Loucy (cell line): ENCODE measurements around the gene DDX39A.

ENCODE experiments used
- H2AFZ ChIP-seq: fragments of 200-600 bp; sonication (generic); 2 replicates; pipeline ENCODE4 v1.6.0; 2016; ENCODE audit warnings: antibody characterized with exemption, mild to moderate bottlenecking, low read length, moderate library complexity
- H3F3A ChIP-seq: fragments of 200-600 bp; 2 replicates; pipeline ENCODE4 v1.6.0; 2016; ENCODE audit warnings: antibody characterized with exemption, low read depth, mild to moderate bottlenecking
- H3K27me3 ChIP-seq: fragments of 200-600 bp; sonication (generic); 2 replicates; pipeline ENCODE4 v1.6.1; 2014; ENCODE audit warnings: low read length, mild to moderate bottlenecking; ENCODE audit not compliant: insufficient read depth, poor library complexity, severe bottlenecking
- H3K36me3 ChIP-seq: fragments of 200-600 bp; sonication (generic); 2 replicates; pipeline ENCODE4 v1.6.1; 2016; ENCODE audit warnings: low read length; ENCODE audit not compliant: insufficient read depth
- H3K4me1 ChIP-seq: fragments of 200-600 bp; sonication (generic); 2 replicates; pipeline ENCODE4 v1.5.1; 2014; ENCODE audit warnings: low read length, mild to moderate bottlenecking; ENCODE audit not compliant: insufficient read depth, poor library complexity, severe bottlenecking
- H3K4me2 ChIP-seq: fragments of 200-600 bp; sonication (generic); 2 replicates; pipeline ENCODE4 v1.6.0; 2014; ENCODE audit warnings: antibody characterized with exemption, low read length, low read depth, mild to moderate bottlenecking; ENCODE audit not compliant: poor library complexity, severe bottlenecking
- H3K4me3 ChIP-seq: fragments of 200-600 bp; sonication (generic); 2 replicates; pipeline ENCODE4 v1.5.1; 2014; ENCODE audit warnings: low read length, mild to moderate bottlenecking, mixed read lengths; ENCODE audit not compliant: poor library complexity, severe bottlenecking
- H3K79me2 ChIP-seq: fragments of 200-600 bp; sonication (generic); 2 replicates; pipeline ENCODE4 v1.6.1; 2014; ENCODE audit warnings: low read length; ENCODE audit not compliant: insufficient read depth
- H3K9ac ChIP-seq: fragments of 200-600 bp; sonication (generic); 2 replicates; pipeline ENCODE4 v1.6.0; 2014; ENCODE audit warnings: mild to moderate bottlenecking, low read depth, low read length, moderate library complexity; ENCODE audit not compliant: poor library complexity, severe bottlenecking
- H3K9me2 ChIP-seq: fragments of 200-600 bp; sonication (generic); replicated peaks from 2 replicates; pipeline ENCODE4 v1.6.1; 2016; ENCODE audit warnings: low read depth, low read length, mixed read lengths
- H3K9me3 ChIP-seq: fragments of 200-600 bp; sonication (generic); 2 replicates; pipeline ENCODE4 v1.6.1; 2014; ENCODE audit warnings: mild to moderate bottlenecking, antibody characterized with exemption, low read length, low read depth; ENCODE audit not compliant: insufficient read depth
- H4K20me1 ChIP-seq: fragments of 200-600 bp; sonication (generic); 2 replicates; pipeline ENCODE4 v1.6.0; 2014; ENCODE audit warnings: antibody characterized with exemption, low read length, mild to moderate bottlenecking; ENCODE audit not compliant: insufficient read depth, poor library complexity, severe bottlenecking
- CTCF ChIP-seq: fragments of 200-600 bp; sonication (generic); conservative IDR thresholded peaks from 2 replicates; pipeline ENCODE4 v1.5.1; 2014; ENCODE audit warnings: mild to moderate bottlenecking, antibody characterized with exemption, low read length
- EZH2phosphoT487 ChIP-seq: fragments of 200-600 bp; IDR thresholded peaks from 2 replicates; pipeline ENCODE4 v1.6.1; 2018; ENCODE audit warnings: antibody characterized with exemption, mild to moderate bottlenecking, moderate library complexity, borderline replicate concordance

DDX39A gene

GRCh38 chr19:14379294-14380065 is 39.7 kb downstream of the DDX39A start:
- Histone ChIP-seq H3K36me3 (no peaks in the 10 kb centered on the region), H3K4me2 (no peak overlapping the region), H3K9me3 (no peaks in the 10 kb centered on the region), H3K27me3 (no peaks in the 10 kb centered on the region), H3F3A (no peaks in the 10 kb centered on the region), H3K9ac (no peak overlapping the region), H3K9me2 (no peaks in the 10 kb centered on the region), H2AFZ (no peak overlapping the region), H3K4me1 (peaks cover 32% of the 10 kb centered on the region), H3K4me3 (no peak overlapping the region), H3K79me2 (peaks cover 31% of the 10 kb centered on the region), H4K20me1 (peaks cover 8% of the 10 kb centered on the region)
- TF ChIP-seq CTCF (no peak), EZH2phosphoT487 (no peak)

- Histone ChIP-seq H3K9me2 (no peaks in the 10 kb centered on the region), H3K36me3 (no peaks in the 10 kb centered on the region), H4K20me1 (peaks cover 8% of the 10 kb centered on the region), H3K79me2 (peaks cover 25% of the 10 kb centered on the region), H3K9ac (no peak overlapping the region), H3F3A (no peaks in the 10 kb centered on the region), H3K4me2 (no peak overlapping the region), H3K9me3 (no peaks in the 10 kb centered on the region), H2AFZ (no peak overlapping the region), H3K27me3 (no peaks in the 10 kb centered on the region), H3K4me3 (no peak overlapping the region), H3K4me1 (peaks cover 26% of the 10 kb centered on the region)
- TF ChIP-seq EZH2phosphoT487 (no peak), CTCF (no peak)
Measured at GRCh38 chr19:14378890-14379289, 40.3 kb downstream of the DDX39A start.

GRCh38 chr19:14377883-14378328 is 41.2 kb downstream of the DDX39A start:
- H3K9ac ChIP-seq, result no peak overlapping the region
- peaks cover 20% of the 10 kb centered on the region for H3K4me1 ChIP-seq
- no peaks in the 10 kb centered on the region for H3K9me2 ChIP-seq
- TF ChIP-seq EZH2phosphoT487, result no peak
- TF ChIP-seq CTCF, result no peak
- H3K4me2 ChIP-seq, result no peak overlapping the region
- H3K79me2 ChIP-seq, result peaks cover 15% of the 10 kb centered on the region
- H3K9me3 ChIP-seq, result no peaks in the 10 kb centered on the region
- no peaks in the 10 kb centered on the region for H3K36me3 ChIP-seq
- H3F3A ChIP-seq, result no peaks in the 10 kb centered on the region
- no peaks in the 10 kb centered on the region for H3K27me3 ChIP-seq
- H4K20me1 ChIP-seq, result no peaks in the 10 kb centered on the region
- no peak overlapping the region for H3K4me3 ChIP-seq
- H2AFZ ChIP-seq, result no peak overlapping the region
